GM19240 (cell line): ENCODE measurements around the gene USP5.
"Not testable (repeated sequence)": the region's sequence is repeated elsewhere in the genome, so short reads cannot be mapped to it uniquely, and the experiment has no call there.

Source experiments
- DNase-seq: peaks from one replicate; pipeline ENCODE4 v3.0.0; 2011; ENCODE audit warnings: low spot score; ENCODE audit not compliant: insufficient read length

The USP5 gene

GRCh38 chr12:6865307-6865706 lies 13.4 kb downstream of the USP5 start:
- not testable (repeated sequence) for DNase-seq

- DNase-seq = no peak
Measured at GRCh38 chr12:6866163-6866919, 14.4 kb downstream of the USP5 start.

DNA sequence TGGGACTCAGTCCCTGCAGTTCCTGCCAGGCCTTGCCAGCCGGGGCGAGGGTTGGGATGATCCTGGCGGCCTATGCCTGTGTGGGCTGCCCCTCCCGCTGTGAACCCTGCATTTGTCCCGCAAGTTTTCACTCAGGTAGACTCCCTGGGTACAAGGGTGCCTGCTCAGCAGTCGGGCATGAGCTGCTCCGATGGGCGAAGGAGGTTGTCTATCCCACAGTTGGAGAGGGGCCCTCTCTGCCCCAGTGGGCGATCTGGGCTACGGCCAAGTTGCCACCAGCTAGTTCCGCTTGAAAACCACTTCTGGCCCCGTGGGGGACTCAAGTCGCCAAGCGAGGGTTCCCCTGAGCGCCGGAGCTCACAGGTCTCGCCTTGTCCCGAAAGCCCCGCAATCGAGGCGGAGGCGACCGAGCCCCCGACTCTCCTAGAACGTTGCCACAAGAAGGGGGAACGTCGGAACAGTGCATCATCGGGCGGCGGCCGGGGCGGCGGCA lies 15.0 kb downstream of the USP5 start:
- DNase-seq = no peak

DNA sequence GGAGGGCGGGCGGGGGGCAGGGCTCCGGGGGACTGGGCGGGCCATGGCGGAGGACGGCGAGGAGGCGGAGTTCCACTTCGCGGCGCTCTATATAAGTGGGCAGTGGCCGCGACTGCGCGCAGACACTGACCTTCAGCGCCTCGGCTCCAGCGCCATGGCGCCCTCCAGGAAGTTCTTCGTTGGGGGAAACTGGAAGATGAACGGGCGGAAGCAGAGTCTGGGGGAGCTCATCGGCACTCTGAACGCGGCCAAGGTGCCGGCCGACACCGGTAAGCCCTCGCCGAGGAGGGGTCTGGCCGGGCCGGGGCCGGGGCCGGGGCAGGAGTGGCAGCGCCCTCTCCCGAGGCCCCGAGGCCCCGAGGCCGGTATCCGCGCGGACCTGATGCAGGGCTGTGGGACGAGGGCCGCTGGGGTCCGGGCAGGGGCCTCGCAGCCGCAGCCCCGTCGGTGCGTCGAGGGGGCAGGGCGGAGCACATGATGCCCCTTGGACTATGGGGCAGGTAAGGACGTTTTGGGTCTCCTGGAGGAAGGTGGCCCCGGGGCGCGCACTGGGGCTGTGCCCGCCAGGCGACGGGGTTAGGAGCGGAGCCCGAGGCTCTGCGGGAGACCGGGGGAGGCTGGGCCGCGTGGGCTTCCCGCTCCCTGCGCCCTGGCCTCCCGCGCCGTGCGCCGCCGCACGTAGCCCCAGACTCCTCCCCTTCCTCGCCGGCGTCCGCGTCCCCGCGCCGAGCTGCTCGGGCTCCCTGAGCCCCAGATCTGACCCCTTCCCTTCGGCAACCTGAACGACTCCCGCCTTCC lies 15.7 kb downstream of the USP5 start, which contains the start of gene TPI1:
Gene TPI1, plus strand, starts transcription at position 119 of the 798 bp plus-strand sequence. Its CDS starts 36 bp downstream, at position 155.
- DNase-seq = peak; percentile 76

DNA sequence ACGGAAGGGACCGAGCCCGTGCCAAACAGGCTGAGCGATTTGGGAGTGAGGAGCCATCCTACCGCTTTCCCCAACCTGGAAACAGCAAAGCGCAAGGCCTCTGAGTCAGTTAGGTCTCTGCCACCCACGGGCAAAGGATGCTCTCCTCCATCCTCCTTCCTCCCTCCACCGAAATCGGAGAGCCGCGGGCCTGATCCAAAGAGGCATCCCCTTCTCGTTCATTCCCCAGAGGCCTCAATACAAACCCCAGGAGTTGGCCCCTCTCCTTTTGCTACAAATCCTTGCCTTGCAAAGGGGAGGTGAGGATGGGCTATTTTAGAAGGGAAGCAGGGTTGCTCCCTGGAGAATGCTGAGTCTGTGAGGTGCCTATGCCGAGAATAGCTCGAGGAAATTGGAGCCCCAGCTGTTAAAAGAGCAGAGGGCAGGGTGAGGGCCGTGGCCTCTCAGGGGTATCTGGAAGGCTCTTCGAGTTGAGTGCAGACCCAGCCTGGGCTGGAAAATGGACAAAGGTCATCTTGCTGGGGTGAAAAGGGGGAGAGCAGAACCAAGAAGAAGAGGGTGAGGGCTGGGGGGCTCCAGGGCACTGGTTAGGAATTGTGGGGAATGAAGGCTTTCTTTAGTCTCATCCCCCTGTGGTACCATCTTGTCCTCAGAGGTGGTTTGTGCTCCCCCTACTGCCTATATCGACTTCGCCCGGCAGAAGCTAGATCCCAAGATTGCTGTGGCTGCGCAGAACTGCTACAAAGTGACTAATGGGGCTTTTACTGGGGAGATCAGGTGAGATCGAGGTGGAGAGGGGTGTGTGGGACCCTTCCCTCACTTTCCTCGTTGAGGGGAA lies 16.5 kb downstream of the USP5 start:
- no peak for DNase-seq

DNA sequence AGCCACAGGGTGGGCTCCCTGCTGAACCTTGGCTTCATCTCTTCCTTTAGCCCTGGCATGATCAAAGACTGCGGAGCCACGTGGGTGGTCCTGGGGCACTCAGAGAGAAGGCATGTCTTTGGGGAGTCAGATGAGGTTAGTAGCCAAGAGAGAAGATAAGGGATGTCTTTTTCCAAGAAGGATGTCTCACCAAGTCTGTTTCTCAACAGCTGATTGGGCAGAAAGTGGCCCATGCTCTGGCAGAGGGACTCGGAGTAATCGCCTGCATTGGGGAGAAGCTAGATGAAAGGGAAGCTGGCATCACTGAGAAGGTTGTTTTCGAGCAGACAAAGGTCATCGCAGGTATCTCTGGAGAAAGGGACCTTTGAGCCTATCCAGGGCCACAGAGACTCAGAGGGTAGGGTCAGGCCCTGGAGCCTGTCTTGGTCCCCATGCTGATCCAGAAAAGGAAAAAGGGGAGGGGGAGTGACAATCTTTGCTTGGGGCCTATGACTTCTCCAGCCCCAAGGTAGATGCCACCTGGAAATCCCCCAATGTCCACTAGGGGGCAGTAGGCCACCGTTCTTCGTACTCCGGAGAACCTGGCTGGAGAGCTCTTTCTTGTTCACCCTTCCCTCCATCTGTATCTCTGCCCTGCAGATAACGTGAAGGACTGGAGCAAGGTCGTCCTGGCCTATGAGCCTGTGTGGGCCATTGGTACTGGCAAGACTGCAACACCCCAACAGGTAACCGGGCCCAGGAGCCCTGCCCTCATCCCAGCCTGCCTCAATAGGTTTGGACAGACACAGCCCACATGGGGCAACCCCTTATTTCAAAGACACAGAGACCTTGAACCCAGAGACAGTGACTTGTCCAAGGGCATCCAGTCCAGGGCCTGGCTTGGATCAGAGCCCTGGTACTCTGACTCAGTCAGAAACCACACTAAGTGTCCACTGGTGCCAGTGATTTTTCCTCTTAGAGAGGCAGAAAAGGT lies 17.4 kb downstream of the USP5 start:
- peak; percentile 67 for DNase-seq

DNA sequence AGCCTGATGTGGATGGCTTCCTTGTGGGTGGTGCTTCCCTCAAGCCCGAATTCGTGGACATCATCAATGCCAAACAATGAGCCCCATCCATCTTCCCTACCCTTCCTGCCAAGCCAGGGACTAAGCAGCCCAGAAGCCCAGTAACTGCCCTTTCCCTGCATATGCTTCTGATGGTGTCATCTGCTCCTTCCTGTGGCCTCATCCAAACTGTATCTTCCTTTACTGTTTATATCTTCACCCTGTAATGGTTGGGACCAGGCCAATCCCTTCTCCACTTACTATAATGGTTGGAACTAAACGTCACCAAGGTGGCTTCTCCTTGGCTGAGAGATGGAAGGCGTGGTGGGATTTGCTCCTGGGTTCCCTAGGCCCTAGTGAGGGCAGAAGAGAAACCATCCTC lies 18.4 kb downstream of the USP5 start:
- DNase-seq = not testable (repeated sequence)

GRCh38 chr12:6871052-6871957 lies 19.4 kb downstream of the USP5 start:
- no peak for DNase-seq

DNA sequence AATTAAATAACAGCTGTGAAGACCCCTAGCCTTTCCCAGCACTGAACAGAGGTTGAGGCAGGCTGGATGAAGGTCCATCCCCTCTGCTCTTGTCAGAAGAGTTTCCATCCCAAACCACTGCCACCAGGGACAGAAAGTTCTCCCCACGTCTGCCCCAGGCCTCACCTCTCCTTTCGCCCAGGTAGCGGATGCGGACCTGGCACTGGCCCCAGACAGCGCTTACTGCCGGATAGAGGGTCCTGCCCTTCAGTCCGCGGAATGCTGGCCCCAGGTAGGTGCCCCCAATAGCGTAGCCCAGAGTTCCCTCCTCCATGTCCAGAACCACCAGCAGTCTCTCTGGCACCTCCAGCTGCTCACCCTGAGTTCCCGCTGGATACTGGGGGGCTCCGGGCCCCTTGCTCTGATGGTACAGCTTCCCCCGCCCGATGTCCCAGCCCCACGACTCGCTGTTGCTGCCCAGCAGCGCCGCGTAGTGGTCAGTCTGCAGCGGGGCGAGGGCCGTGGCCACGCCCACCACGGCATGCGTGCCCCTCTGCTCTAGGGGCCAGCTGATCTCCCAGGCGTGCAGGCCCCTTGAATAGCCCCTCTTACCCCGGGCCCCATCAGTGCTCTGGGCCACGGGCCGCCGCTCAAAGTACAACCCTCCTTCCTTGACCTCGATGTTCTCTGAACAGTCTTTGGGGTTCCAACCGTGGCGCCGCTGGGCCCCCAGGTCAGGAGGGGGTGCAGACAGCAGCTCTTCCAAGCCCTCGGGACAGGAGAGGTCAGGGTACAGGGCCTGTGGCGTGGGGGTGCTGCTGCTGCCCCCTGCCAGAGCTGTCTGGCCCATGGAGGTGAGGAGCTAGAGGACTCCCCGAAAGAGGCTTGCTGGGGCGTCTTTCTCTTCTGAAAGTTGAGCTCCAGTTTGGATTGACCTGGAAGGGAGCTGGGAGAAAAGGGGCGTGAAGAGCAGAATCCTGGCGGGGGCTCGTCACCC lies 20.4 kb downstream of the USP5 start:
- DNase-seq = peak; percentile 69

DNA sequence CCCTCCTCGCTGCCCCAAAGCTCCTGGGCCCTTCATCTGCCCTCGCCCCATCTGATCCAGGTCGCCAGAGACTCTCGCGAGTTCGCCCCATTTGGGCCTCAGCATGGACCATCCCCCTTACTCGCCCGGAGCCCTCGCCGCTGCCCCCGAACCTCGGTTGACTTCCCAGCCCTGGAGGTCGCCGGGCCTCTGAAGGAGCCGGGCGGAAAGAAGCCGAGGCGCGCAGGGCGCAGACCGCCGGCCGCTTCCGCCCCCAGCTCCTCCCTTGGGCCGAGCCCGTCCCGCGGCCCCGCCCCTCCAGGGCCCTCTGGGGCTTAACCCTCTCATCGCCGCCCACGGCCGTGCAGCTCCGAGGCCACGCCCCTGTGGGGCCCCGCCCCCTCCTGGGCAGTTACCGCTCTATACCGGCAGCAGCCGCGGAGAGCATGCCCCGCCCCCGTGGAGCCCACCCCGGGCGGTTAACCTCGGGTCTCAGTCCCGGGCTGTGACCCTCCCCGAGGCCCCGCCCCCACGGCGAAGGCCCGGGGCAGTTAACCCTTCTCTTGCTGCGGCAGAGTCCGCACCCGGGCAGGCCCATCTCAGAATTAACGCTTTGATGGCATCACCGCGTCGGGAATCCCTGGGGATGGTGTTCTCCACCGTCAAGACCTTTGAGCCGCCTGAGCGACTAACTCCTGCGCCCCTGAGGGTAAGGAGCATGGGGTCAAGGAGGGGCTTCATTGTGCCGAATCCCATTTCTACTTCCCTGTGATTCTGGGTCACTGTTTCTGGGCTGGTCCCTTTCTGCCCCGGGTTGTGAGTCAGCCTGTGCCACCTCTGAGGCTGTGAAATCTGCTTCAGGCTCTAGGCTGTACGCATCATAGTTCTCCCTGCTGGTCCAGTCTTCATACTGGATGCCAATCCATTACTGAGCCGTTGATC lies 21.4 kb downstream of the USP5 start, which contains the start of gene SPSB2:
Gene SPSB2, minus strand, starts transcription at position 210 of the 921 bp plus-strand sequence. CDS start 402 bp downstream, outside the sequence.
- peak; percentile 90 for DNase-seq

- DNase-seq = not testable (repeated sequence)
Measured at GRCh38 chr12:6874015-6874368, 22.0 kb downstream of the USP5 start.

DNA sequence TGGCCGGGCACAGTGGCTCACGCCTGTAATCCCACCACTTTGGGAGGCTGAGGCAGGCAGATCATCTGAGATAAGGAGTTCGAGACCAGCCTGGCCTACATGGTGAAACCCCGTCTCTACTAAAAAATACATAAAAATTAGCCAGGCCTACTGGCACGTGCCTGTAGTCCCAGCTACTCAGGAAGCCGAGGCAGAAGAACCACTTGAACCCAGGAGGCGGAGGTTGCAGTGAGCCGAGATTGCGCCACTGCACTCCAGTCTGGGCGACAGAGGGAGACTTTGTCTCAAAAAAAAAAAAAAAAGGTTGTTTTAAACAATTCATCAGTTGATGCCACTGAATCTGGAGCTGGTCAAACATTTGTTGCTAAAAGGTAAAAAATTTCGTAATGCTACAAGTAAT lies 27.9 kb downstream of the USP5 start:
- DNase-seq = not testable (repeated sequence)

DNA sequence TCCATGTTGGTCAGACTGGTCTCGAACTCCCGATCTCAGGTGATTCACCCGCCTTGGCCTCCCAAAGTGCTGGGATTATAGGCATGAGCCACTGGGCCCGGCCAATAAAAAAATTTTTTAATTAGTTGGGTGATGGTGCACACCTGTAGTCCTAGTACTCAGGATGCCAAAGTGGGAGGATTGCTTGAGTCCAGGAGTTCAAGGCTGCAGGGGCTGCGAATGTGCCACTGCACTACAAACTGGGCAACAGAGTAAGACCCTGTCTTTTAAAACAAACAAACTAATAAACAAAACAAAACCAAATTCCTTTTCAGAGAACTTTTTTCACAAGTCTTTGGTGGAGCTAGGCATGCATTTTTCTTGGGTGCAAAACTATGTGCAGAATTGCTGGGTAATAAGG lies 31.3 kb downstream of the USP5 start:
- no peak for DNase-seq

- no peak for DNase-seq
Measured at GRCh38 chr12:6883683-6884082, 31.7 kb downstream of the USP5 start.

DNA sequence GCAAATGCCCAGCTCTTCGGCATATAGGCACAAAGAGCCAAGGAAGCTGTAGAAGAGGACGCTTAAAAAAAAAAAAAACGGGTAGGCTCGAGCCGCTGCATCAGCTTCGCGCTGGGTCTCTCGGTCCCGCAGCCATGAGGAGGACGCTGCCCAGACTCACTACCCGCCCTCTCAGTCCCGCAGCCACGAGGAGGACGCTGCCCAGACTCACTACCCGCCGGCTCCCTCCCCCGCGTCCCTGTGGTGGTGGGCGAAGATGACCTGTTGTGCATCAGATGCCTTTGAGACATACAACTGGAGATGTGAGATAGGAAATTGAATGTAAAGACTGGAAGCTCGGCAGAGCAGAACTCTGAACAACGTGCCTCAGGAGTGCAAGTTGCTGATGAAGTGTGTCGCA lies 32.6 kb downstream of the USP5 start:
- no peak for DNase-seq

- DNase-seq = not testable (repeated sequence)
Measured at GRCh38 chr12:6886206-6886999, 34.5 kb downstream of the USP5 start.
